ENCODE results near the gene TEX261.
A peak's percentile ranks its signal among the peaks of the same experiment; 100 is the strongest.

Gene TEX261

DNA sequence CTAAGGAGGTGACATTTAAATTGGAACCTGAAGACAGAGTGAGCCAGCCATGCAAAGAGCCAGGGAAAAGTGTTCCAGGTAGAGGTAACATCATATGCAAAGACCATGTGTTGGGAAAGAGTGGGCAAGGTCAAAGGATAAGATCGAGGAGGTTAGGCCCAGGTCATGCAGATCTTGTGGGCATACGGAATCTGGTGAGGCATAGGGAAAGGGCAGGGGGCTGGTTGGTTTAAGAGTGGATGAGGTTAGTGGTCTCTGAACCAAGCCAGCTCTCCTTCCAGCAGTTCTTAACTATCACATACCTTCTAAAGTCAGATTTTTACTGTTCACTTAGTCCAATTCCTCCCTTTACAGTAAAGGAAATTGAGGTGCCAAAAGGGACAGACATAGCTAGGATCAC, 13.3 kb downstream of the TEX261 start:
- DNase-seq, result no peak

DNA sequence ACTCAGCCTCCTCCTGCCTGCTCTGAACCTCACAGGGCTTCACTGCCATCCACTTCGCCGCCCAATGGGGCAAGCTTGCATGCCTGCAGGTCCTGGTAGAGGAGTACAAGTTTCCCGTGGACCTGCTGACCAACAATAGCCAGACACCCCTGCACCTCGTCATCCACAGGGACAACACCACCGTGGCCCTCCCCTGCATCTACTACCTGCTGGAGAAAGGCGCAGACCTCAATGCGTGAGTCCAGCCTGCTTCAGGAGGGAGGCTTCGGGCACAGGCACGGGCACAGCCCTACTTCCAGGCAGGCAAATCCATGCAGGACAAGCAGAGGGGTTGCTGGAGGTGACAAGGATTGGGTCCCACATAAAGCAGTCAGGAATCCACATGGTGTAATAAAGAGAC, 15.0 kb downstream of the TEX261 start:
- no peak for DNase-seq

DNA sequence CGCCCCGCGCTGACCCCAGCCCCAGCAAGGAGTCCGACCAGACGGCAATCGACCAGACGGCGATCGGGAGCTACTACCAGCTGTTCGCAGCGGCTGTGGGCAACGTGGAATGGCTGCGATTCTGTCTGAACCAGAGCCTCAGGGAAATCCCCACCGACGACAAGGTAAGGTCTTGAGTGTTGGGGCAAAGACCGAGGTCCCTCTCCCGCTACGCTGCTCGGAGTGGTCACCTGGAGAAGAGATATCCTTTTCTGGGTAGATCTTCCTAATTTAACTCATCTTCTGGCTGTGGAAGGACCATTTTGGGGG, 15.5 kb downstream of the TEX261 start:
- DNase-seq, result no peak

DNA sequence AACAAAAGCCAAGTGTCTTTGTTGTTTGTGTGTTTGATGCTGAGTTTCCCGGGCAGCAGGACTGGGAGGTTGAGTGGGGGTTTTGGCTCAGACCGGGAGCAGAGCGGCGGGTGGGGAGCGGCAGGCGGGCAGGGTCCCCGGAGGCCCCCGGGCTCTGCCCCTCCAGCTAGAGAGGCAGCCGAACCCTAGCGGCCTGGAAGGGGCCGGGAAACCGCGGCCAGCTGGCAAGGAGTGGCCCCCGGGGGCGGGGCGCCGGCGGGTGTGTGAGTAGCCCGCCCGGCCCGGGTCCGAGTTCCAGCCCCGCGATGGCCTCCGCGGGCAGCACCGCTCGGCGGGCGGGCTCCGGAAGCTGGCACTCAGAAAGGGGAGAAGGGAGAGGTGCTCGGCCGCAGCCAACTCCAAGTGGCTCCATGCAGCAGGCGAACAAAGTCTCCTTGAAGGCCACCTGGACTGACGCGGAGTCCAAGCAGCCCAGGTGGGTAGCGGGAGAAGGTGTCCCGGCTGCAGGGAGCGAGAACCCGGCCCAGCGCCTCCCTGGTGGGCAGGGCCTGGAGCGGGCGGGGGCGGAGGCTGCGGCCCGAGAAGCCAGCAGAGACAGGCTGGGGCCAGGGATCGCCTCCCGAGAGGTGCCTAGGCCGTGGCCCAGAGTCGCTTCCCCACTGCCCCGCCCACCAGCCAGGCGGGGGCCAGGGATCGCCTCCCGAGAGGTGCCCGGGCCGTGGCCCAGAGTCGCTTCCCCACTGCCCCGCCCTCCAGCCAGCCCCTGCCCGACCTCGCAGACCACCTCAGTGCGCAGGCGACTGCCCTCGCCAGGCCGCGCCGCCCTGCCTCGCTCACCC, 16.1 kb downstream of the TEX261 start, which contains the start of gene ANKRD53:
Gene ANKRD53, plus strand, starts transcription at position 290 of the 839 bp plus-strand sequence. Its CDS starts 16 bp downstream, at position 306.
- no peak for DNase-seq

DNA sequence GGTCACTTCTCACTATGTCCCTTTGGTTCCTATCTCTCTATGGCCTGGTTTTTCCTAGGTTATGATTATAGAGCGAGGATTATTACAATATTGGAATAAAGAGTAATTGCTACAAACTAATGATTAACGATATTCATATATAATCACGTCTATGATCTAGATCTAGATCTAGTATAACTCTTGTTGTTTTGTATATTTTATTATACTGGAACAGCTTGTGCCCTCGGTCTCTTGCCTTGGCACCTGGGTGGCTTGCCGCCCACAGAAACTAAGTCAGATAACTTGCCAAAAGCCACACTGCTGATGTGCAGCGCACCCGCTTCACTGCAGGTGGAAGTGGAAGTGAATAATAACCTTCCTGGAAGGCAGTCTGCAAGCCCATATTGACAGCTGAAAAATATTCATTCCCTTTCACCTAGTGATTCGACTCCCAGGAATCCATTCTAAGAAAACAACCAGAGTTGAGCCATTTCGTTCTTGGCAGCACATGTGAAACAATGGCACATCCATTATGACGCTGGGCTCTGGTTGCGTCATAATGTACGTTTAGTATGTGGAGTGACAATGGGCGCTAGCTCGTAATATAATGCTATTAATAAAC, 17.0 kb downstream of the TEX261 start:
- DNase-seq, result peak in 1 of 2 experiments; percentile 20

DNA sequence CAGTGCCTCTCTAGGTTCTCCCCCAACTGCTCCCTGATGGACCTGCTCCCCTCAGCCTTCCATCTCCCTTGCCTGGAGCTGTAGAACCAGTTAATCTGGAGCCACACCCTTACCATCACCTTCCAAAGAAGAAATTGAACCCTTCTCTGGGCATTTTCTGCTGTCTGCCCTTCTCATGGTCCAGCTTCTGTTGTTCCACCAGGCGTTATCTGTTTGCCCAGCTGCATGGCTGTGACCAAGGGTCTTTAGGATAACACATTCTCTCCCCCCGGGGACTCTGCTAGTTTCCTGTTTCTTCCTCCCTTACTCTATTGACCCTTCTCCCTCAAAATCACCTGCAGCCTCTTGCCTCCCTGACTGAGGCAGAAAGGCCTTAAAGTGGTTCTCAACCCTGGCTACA, 19.4 kb downstream of the TEX261 start:
- DNase-seq, result no peak

DNA sequence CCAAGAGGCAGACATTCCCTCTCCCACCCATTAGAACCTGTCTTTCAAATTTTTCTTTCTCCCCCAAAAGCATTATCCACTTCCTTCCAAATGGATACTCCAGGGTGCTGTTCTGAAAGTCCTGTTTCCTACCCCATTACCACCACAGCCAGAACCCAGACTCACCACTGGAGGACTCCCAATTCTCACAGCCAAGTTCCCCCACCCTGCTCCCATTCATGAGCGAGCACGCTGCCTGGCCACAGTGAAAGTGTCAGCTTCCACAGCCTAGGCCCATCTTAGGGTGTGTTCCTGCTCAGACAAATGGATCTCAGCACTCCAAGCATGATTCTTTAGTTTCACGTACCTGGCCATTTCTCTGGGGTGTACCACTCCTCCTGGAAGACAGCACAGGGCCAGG, 20.1 kb downstream of the TEX261 start:
- DNase-seq, result no peak

DNA sequence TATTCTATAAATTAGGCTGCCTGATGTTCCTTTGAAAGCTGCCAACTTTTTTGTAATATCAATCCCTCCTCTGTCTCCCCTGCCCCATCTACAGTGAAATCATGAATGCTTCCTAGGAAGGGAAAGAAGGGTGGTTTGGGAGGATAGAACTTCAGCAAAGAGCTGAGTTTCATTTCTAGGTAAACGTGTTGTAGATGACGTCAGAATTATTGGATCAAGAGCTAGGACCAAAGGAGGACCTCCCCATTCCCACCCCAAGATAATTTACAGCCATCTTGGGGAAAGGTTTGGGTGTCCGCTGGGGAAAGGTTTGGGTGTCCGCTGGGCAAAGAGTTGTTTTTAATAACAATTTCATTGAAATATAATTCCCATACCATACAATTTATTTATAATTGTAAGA, 27.5 kb downstream of the TEX261 start:
- DNase-seq, result no peak

DNA sequence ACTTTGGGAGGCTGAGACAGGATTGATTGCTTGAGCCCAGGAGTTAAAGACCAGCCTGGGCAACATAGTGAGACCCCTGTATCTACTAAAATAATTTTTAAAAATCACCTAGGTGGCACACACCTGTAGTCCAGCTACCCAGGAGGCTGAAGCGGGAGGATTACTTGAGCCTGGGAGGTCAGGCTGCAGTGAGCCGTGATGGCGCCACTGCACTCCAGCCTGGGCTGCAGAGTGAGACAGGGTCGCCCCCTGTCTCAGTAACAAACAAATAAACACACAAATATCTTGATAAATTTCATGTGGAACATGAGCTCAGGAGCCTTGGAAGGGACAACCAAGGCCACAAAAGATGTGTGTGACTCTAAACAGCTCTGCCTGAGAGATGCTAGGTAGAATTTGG, 28.0 kb downstream of the TEX261 start:
- DNase-seq, result no peak

DNA sequence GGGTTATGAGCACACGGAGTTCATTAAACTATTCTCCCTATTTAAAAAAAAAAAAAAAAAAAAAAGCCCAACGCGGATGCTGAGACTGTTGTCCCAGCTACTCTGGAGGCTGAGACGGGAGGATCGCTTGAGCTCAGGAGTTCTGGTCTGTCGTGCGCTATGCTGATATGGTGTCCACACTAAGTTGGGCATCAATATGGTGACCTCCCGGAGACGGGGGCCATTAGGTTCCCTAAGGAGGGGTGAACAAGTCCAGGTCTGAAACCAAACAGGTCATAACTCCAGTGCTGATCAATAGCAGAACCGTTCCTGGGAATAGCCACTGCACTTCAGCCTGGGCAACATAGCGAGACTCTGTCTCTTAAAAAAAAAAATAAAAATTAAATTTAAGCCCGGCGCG, 29.2 kb downstream of the TEX261 start:
- no peak for DNase-seq

DNA sequence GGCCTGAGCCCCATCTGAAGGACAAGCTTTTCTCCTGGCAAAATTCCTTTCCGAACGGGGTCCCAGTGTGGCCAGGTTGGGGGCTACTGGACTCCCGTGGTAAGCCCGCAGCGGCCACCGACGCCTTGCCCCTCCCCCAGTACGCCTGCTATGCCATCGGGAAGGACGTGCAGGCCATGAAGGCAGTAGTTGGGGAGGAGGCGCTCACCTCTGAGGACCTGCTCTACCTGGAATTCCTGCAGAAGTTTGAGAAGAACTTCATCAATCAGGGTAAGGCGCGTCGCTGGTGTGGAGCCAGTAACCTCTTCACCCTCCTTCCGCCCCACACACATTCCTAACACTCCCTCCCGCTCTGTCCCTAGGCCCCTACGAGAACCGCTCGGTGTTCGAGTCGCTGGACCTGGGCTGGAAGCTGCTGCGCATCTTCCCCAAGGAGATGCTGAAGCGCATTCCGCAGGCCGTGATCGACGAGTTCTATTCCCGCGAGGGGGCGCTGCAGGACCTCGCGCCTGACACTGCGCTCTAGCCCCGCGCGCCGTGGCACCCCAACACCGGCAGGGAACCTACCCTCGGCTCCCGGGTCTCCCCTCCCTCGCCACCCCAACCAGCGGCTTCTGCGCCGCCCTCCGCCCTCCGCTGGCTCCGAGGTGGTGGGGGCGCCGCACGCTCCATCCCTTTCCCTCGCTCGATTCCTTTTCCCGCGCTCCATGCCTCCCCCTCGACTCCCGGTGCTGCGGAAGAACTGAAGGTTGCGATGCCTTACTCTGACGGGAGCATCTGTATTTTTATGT, 29.9 kb downstream of the TEX261 start:
- DNase-seq, result no peak

DNA sequence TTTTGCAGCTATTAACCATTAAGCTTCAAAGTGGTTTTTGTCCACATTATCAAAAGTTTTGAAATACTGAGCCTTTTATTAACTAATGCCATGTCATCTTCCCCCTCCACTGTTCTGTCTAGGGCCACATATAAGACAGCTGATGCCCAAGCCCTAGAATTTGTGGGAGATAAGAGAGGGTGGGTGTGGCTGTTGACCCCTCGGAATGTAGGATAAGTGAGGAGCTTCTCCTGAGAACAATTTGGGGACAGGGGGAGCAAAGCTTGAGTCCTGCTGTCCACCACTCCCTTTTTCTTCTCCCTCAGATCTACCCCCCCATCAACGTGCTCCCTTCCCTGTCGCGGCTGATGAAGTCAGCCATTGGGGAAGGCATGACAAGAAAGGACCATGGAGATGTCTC, 30.5 kb downstream of the TEX261 start:
- no peak for DNase-seq

DNA sequence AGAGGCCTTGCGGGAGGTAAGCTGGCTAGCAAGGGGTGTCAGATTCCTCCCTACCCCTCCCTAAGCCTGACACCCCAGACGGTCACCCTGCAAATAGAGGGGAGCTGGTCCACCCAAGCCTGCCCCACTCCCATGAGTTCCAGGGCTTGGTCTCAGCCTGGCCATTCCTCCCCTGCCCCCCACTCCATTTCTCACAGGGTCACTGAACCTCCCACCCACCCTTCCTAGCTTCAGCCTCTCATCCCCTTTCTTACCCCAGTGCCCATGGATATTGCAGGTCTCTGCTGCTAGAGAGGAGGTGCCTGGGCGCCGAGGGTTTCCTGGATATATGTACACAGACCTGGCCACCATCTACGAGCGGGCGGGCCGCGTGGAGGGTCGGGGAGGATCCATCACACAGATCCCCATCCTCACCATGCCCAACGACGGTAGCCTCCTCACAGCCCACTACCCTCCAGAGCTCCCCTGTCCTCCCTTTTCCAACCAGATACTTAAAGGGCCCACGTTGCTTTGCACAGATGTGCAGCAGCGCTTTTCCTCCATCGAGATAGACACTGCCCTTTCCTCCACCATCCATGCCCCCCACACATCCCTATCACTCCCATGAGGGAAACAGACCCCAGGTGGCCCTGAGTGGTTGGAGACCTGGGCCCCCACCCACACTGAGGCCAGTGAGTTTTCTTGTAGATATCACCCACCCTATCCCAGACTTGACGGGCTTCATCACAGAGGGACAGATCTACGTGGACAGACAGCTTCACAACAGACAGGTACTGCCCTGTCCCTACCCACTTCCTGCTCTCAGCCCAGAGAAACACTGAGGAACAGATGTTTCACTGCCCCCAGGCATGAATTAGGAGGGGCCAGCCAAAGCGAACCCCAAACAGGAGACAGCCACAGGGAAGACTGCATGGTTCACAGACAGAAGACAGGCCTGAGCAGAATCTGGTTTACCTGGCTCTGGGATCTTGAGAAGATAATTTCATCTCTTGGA, 31.5 kb downstream of the TEX261 start:
- no peak for DNase-seq

DNA sequence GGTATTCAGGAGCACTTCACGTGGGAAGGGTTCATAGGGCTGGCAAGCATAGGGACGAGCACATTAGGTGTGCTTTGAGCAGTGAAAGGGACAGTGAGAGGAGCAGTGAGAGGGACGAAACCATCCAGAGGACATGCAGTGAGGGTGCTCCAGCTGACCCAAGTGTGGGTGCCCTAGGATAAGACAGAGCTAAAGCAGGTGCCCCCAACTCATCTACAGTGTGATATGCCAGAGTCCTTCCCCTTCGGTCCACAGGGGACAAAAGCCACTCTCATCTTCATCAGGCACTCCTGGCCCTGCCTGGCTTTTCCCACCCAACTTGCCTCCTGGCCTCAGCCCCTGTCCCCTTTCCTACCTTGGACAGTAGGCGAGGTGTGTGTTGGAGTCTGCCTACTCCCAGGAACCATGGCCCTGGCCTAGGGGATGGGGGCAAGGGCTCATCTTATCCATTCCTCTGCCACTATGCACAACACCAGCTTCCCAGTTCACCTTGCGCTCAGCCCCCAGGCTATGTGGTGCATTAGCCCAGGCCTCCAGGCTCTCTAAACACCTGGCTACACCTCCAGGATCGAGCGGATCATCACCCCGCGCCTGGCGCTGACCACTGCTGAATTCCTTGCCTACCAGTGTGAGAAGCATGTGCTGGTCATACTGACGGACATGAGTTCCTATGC, 32.3 kb downstream of the TEX261 start:
- DNase-seq, result no peak

DNA sequence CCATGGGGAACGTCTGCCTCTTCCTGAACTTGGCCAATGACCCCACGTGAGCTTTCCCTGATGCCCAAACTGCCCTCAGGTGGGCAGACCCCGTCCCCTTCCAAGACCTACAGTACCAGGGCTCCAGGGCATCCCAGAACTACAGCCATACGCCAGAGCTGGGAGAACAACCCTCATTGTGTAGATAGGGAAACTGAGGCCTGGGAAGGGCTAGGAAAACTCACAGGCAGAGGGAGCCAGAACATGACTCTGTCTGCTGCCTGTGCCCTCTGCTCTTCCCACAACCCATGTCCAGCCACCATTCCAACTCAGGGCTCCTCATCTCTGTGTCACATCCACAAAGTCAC, 33.1 kb downstream of the TEX261 start:
- no peak for DNase-seq

DNA sequence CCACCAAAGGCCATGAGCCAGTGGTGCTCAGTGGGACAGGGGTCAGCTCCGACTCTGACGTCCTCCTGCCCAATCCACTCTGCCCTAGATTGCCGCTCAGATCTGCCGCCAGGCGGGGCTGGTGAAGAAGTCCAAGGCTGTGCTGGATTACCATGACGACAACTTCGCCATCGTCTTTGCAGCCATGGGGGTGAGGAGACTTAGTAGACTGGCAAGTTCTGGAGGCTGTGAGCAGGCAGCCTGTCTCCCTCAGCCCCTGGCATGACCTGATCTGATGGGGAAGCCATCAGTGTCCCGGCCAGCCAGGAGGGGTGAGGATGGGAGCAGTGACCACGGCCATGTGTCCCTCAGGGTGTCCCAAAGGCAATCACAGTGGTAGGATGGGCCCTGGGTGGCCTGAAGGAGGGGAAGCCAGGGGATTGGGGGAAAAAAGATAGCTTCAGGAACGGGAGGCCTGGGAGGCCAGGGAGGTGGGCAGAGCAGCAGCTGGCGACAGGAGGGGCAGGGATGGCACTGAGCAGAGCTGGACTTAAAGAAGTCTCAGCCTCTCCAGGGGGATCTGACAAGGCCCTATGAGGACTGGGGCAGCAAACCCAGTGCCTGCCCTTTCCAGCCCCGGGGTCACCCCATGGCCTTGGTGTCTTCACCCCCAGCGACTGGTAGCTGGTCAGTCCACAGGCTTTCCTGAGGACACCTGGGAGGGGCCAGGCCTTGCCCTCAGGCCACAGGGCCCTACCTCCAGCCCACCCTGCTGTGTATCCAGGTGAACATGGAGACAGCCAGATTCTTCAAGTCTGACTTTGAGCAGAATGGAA, 33.6 kb downstream of the TEX261 start:
- no peak for DNase-seq

DNA sequence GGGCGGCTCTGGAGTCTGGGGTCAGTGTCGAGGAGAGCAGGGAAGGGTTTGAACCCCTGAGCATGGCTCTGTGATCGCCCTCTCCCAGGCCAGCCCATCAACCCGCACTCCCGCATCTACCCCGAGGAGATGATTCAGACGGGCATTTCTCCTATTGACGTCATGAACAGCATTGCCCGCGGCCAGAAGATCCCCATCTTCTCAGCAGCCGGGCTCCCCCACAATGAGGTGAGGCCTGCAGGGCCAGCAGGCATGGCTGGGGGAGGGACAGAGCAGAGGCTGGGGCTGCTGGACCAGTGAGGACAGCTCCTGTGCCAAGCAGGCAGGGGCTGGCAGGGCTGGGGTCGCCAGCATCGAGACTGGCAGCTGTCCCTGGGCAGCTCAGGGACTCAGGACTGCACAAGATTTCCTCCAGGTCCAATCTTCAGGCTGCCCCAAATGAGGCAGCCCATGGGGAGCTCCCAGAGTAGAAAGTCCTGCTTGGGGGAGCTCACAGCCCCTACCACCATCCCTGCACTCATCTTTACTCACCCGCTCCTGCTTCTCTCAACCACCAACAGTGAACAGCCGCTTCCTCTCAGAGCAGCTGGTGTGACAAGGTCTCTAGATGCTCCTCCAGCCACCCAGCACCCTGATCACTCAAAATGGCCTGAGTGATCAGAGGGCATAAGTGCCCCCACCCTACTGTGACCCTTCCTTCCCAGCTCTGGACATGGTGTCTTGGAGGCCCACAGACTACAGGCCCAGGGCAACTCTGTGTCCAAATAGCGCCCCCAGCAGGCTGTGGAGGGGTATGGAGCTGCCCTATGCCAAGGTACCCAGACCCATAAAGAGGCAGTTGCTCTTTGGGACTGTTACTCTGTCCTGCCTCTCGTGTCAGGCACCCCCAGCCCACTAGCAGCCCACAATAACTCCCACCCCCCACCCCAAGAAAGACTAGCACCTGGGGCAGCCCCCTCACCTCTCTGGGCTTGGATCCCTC, 34.5 kb downstream of the TEX261 start:
- no peak for DNase-seq

DNA sequence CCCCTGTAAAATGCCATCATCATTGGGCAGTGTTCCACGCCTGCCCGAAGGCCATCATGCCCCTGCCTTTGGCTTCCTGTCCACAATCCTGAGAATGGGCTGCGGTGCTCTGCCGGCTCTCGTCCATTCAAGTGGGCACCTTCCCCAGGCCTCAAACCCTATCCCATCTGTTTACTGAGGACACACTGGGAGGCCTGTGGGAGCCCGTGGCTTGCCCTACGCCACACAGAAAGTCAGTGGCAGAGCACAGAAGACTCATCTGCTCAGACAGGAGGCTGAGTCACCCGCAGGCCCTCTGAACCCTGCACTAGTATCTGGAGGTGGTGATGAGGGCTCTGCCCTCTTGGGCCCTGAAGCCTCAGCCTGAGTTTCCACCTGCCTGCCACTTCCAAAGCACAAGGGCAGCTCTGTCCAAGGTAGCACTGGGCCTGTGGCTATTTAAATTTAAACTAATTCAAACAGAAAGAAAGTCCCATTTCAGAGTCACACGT, 35.4 kb downstream of the TEX261 start:
- no peak for DNase-seq

DNA sequence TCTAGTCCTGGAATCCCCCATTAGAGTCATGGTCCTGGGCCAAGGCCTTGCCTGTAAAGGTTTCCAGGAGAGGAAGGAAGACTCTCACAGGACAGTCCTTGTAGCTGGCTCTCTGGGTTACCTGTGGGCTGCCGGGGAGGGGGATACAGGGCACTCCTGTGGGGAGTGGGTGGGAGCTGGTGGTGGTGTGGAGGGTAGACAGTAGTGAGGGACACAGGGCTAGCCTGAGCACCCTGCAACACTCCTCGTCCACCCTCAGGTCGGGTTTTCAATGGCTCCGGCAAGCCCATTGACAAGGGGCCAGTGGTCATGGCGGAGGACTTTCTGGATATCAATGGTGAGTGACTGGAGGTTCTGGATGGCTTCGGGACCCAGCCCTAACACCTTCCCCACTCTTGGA, 35.9 kb downstream of the TEX261 start:
- DNase-seq, result no peak

DNA sequence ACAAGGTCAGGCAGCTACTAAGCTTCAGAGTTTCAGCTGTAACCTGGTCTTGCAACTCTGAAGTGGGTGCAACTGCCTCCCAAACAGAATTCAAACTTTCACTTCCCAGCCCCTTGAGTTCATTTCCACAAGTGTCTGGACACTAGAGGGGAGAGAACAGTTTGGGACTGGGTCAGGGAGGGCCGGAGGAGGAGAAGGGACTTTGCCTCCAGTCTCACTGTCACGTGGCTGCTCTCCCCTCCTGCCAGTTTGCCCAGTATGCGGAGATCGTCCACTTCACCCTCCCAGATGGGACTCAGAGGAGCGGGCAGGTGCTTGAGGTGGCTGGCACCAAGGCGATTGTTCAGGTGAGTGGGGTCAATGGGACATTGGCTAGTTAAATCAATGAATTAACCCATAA, 36.9 kb downstream of the TEX261 start:
- DNase-seq, result no peak
